ENCODE results near the gene MPEG1.

Gene MPEG1

GRCh38 chr11:59191890-59192289 lies 20.8 kb downstream of the MPEG1 start:
- DNase-seq: no peak
- Histone ChIP-seq H4K8ac (ENCODE audit: low read depth, low read length) (no peak overlapping the region), H3K4me1 (ENCODE audit: control insufficient read depth, low read depth, low read length) (no peaks in the 10 kb centered on the region), H2BK5ac (ENCODE audit: low read length) (no peak overlapping the region), H2BK120ac (ENCODE audit: low read depth, low read length) (no peak overlapping the region), H3K18ac (ENCODE audit: low read length) (no peak overlapping the region), H3K4me3 (ENCODE audit: low read length) (no peak overlapping the region), H3K4me2 (ENCODE audit: low read length) (no peak overlapping the region), H3K79me1 (ENCODE audit: low read length) (no peaks in the 10 kb centered on the region), H2AK5ac (ENCODE audit: low read length) (no peak overlapping the region), H4K5ac (ENCODE audit: low read length) (no peak overlapping the region), H3K4ac (ENCODE audit: low read depth, low read length) (no peak overlapping the region), H3K27ac (ENCODE audit: low read depth, low read length) (no peak overlapping the region), H2BK15ac (replicated peaks; ENCODE audit: low read depth) (no peak overlapping the region), H3K56ac (ENCODE audit: low read length) (no peak overlapping the region), H3K27me3 (ENCODE audit: insufficient read depth, low read length, poor library complexity) (no peaks in the 10 kb centered on the region), H3K79me2 (ENCODE audit: control insufficient read depth, insufficient read depth, low read length) (no peaks in the 10 kb centered on the region), H3K9ac (ENCODE audit: low read length) (no peak overlapping the region), H3K36me3 (ENCODE audit: control insufficient read depth, insufficient read depth, low read length) (no peaks in the 10 kb centered on the region), H3K23ac (ENCODE audit: low read length) (no peak overlapping the region)
- WGBS (ENCODE audit: extremely low coverage, insufficient coverage, low lambda C conversion rate): no CpG with 5 or more reads among the region's 8 CpGs

GRCh38 chr11:59191095-59191494 lies 21.6 kb downstream of the MPEG1 start:
- H2BK120ac ChIP-seq (ENCODE audit: low read depth, low read length): no peak overlapping the region
- H4K8ac ChIP-seq (ENCODE audit: low read depth, low read length): no peak overlapping the region
- H3K9ac ChIP-seq (ENCODE audit: low read length): no peak overlapping the region
- H2BK15ac ChIP-seq (replicated peaks; ENCODE audit: low read depth): no peak overlapping the region
- H3K4ac ChIP-seq (ENCODE audit: low read depth, low read length): no peak overlapping the region
- no peak overlapping the region for H3K4me2 ChIP-seq (ENCODE audit: low read length)
- H3K4me1 ChIP-seq (ENCODE audit: control insufficient read depth, low read depth, low read length): no peaks in the 10 kb centered on the region
- no peaks in the 10 kb centered on the region for H3K27me3 ChIP-seq (ENCODE audit: insufficient read depth, low read length, poor library complexity)
- H3K4me3 ChIP-seq (ENCODE audit: low read length): no peak overlapping the region
- H3K36me3 ChIP-seq (ENCODE audit: control insufficient read depth, insufficient read depth, low read length): no peaks in the 10 kb centered on the region
- H3K79me2 ChIP-seq (ENCODE audit: control insufficient read depth, insufficient read depth, low read length): no peaks in the 10 kb centered on the region
- H3K18ac ChIP-seq (ENCODE audit: low read length): no peak overlapping the region
- no peak overlapping the region for H3K56ac ChIP-seq (ENCODE audit: low read length)
- no peak overlapping the region for H2BK5ac ChIP-seq (ENCODE audit: low read length)
- H3K27ac ChIP-seq (ENCODE audit: low read depth, low read length): no peak overlapping the region
- DNase-seq: no peak
- no peak overlapping the region for H4K5ac ChIP-seq (ENCODE audit: low read length)
- no peaks in the 10 kb centered on the region for H3K79me1 ChIP-seq (ENCODE audit: low read length)
- H2AK5ac ChIP-seq (ENCODE audit: low read length): no peak overlapping the region
- H3K23ac ChIP-seq (ENCODE audit: low read length): no peak overlapping the region
- no CpG with 5 or more reads among the region's 4 CpGs for WGBS (ENCODE audit: extremely low coverage, insufficient coverage, low lambda C conversion rate)

GRCh38 chr11:59189986-59190385 lies 22.7 kb downstream of the MPEG1 start:
- Histone ChIP-seq H3K56ac (ENCODE audit: low read length) (no peak overlapping the region), H3K4me1 (ENCODE audit: control insufficient read depth, low read depth, low read length) (no peaks in the 10 kb centered on the region), H4K5ac (ENCODE audit: low read length) (no peak overlapping the region), H3K4me2 (ENCODE audit: low read length) (no peak overlapping the region), H3K36me3 (ENCODE audit: control insufficient read depth, insufficient read depth, low read length) (no peaks in the 10 kb centered on the region), H4K8ac (ENCODE audit: low read depth, low read length) (no peak overlapping the region), H2BK15ac (replicated peaks; ENCODE audit: low read depth) (no peak overlapping the region), H2BK5ac (ENCODE audit: low read length) (no peak overlapping the region), H3K27ac (ENCODE audit: low read depth, low read length) (no peak overlapping the region), H3K4ac (ENCODE audit: low read depth, low read length) (no peak overlapping the region), H2AK5ac (ENCODE audit: low read length) (no peak overlapping the region), H3K27me3 (ENCODE audit: insufficient read depth, low read length, poor library complexity) (no peaks in the 10 kb centered on the region), H3K23ac (ENCODE audit: low read length) (no peak overlapping the region), H3K79me2 (ENCODE audit: control insufficient read depth, insufficient read depth, low read length) (no peaks in the 10 kb centered on the region), H3K18ac (ENCODE audit: low read length) (no peak overlapping the region), H3K9ac (ENCODE audit: low read length) (no peak overlapping the region), H3K79me1 (ENCODE audit: low read length) (no peaks in the 10 kb centered on the region), H3K4me3 (ENCODE audit: low read length) (no peak overlapping the region), H2BK120ac (ENCODE audit: low read depth, low read length) (no peak overlapping the region)
- DNase-seq: no peak
- WGBS (ENCODE audit: extremely low coverage, insufficient coverage, low lambda C conversion rate): no CpG with 5 or more reads among the region's 4 CpGs

- Histone ChIP-seq H3K56ac (ENCODE audit: low read length) (no peak overlapping the region), H3K36me3 (ENCODE audit: control insufficient read depth, insufficient read depth, low read length) (no peaks in the 10 kb centered on the region), H3K79me2 (ENCODE audit: control insufficient read depth, insufficient read depth, low read length) (no peaks in the 10 kb centered on the region), H3K18ac (ENCODE audit: low read length) (no peak overlapping the region), H3K27ac (ENCODE audit: low read depth, low read length) (no peak overlapping the region), H3K79me1 (ENCODE audit: low read length) (no peaks in the 10 kb centered on the region), H2AK5ac (ENCODE audit: low read length) (no peak overlapping the region), H4K5ac (ENCODE audit: low read length) (no peak overlapping the region), H3K27me3 (ENCODE audit: insufficient read depth, low read length, poor library complexity) (no peaks in the 10 kb centered on the region), H2BK120ac (ENCODE audit: low read depth, low read length) (no peak overlapping the region), H4K8ac (ENCODE audit: low read depth, low read length) (no peak overlapping the region), H3K4me3 (ENCODE audit: low read length) (no peak overlapping the region), H3K4me1 (ENCODE audit: control insufficient read depth, low read depth, low read length) (no peaks in the 10 kb centered on the region), H3K9ac (ENCODE audit: low read length) (no peak overlapping the region), H3K4ac (ENCODE audit: low read depth, low read length) (no peak overlapping the region), H3K23ac (ENCODE audit: low read length) (no peak overlapping the region), H2BK5ac (ENCODE audit: low read length) (no peak overlapping the region), H2BK15ac (replicated peaks; ENCODE audit: low read depth) (no peak overlapping the region), H3K4me2 (ENCODE audit: low read length) (no peak overlapping the region)
- WGBS (ENCODE audit: extremely low coverage, insufficient coverage, low lambda C conversion rate): no CpG with 5 or more reads among the region's 4 CpGs
- peak; percentile 63 for DNase-seq
Observed at GRCh38 chr11:59188954-59189353, 23.8 kb downstream of the MPEG1 start.

GRCh38 chr11:59187587-59187986 lies 25.1 kb downstream of the MPEG1 start:
- H3K4me1 ChIP-seq (ENCODE audit: control insufficient read depth, low read depth, low read length): no peaks in the 10 kb centered on the region

GRCh38 chr11:59187035-59187434 lies 25.7 kb downstream of the MPEG1 start:
- Histone ChIP-seq H3K36me3 (ENCODE audit: control insufficient read depth, insufficient read depth, low read length) (no peaks in the 10 kb centered on the region), H3K27ac (ENCODE audit: low read depth, low read length) (no peak overlapping the region)

More at GRCh38 chr11:59187587-59187986, 25.1 kb downstream of the MPEG1 start:
- Histone ChIP-seq H4K5ac (ENCODE audit: low read length) (no peak overlapping the region), H2BK120ac (ENCODE audit: low read depth, low read length) (no peak overlapping the region), H4K8ac (ENCODE audit: low read depth, low read length) (no peak overlapping the region), H2AK5ac (ENCODE audit: low read length) (no peak overlapping the region), H3K27me3 (ENCODE audit: insufficient read depth, low read length, poor library complexity) (no peaks in the 10 kb centered on the region), H3K79me1 (ENCODE audit: low read length) (no peaks in the 10 kb centered on the region), H3K36me3 (ENCODE audit: control insufficient read depth, insufficient read depth, low read length) (no peaks in the 10 kb centered on the region), H3K18ac (ENCODE audit: low read length) (no peak overlapping the region), H3K9ac (ENCODE audit: low read length) (no peak overlapping the region), H3K23ac (ENCODE audit: low read length) (no peak overlapping the region), H3K79me2 (ENCODE audit: control insufficient read depth, insufficient read depth, low read length) (no peaks in the 10 kb centered on the region), H2BK15ac (replicated peaks; ENCODE audit: low read depth) (no peak overlapping the region), H3K56ac (ENCODE audit: low read length) (no peak overlapping the region), H3K4me3 (ENCODE audit: low read length) (no peak overlapping the region), H3K4me2 (ENCODE audit: low read length) (no peak overlapping the region), H2BK5ac (ENCODE audit: low read length) (no peak overlapping the region), H3K27ac (ENCODE audit: low read depth, low read length) (no peak overlapping the region), H3K4ac (ENCODE audit: low read depth, low read length) (no peak overlapping the region)
- DNase-seq: no peak
- no CpG with 5 or more reads among the region's 6 CpGs for WGBS (ENCODE audit: extremely low coverage, insufficient coverage, low lambda C conversion rate)

More at GRCh38 chr11:59187035-59187434, 25.7 kb downstream of the MPEG1 start:
- no peak overlapping the region for H3K23ac ChIP-seq (ENCODE audit: low read length)
- H3K4me1 ChIP-seq (ENCODE audit: control insufficient read depth, low read depth, low read length): no peaks in the 10 kb centered on the region
- no peaks in the 10 kb centered on the region for H3K79me2 ChIP-seq (ENCODE audit: control insufficient read depth, insufficient read depth, low read length)
- H2AK5ac ChIP-seq (ENCODE audit: low read length): no peak overlapping the region
- H2BK15ac ChIP-seq (replicated peaks; ENCODE audit: low read depth): no peak overlapping the region
- H2BK5ac ChIP-seq (ENCODE audit: low read length): no peak overlapping the region
- H3K27me3 ChIP-seq (ENCODE audit: insufficient read depth, low read length, poor library complexity): no peaks in the 10 kb centered on the region
- no peak overlapping the region for H3K4me3 ChIP-seq (ENCODE audit: low read length)
- H3K56ac ChIP-seq (ENCODE audit: low read length): no peak overlapping the region
- no peak overlapping the region for H3K9ac ChIP-seq (ENCODE audit: low read length)
- no peak overlapping the region for H3K4ac ChIP-seq (ENCODE audit: low read depth, low read length)
- H3K79me1 ChIP-seq (ENCODE audit: low read length): no peaks in the 10 kb centered on the region
- H2BK120ac ChIP-seq (ENCODE audit: low read depth, low read length): no peak overlapping the region
- whole genome bisulfite sequencing (ENCODE audit: extremely low coverage, insufficient coverage, low lambda C conversion rate): no CpG with 5 or more reads among the region's 3 CpGs
- H4K8ac ChIP-seq (ENCODE audit: low read depth, low read length): no peak overlapping the region
- H4K5ac ChIP-seq (ENCODE audit: low read length): no peak overlapping the region
- no peak overlapping the region for H3K4me2 ChIP-seq (ENCODE audit: low read length)
- no peak for DNase-seq
- H3K18ac ChIP-seq (ENCODE audit: low read length): no peak overlapping the region
